GM12878 (cell line): ENCODE results near the gene HSPA1A. TPM values are rescaled to one million over a fixed set of nuclear protein-coding genes. Genes with fewer than 3 reads are reported as not detected.
A peak's percentile ranks its signal among the peaks of the same experiment; 100 is the strongest.

Source experiments
- ATAC-seq: fragments of 200-7000 bp; cut with Tn5 transposase; 3 replicates; pipeline ENCODE4 v1.9.1; 2020; ENCODE audit warnings: mild to moderate bottlenecking, moderate library complexity
- BruUV-seq: library from RNA; stranded (reverse); fragments of 400-500 nt; replicated peaks from 2 replicates; lab custom pipeline; 2021; lab: Mats Ljungman, UMichigan
- CTCF ChIA-PET: fragments of 300-600 bp; sonication (Branson Sonifier 250); formaldehyde crosslinking; extraction: SDS; loops from one replicate; lab custom pipeline; 2021; ENCODE audit warnings: inconsistent platforms; lab: Yijun Ruan, JAX
- POLR2A ChIA-PET: fragments of 350-600 bp; formaldehyde crosslinking; extraction: SDS; loops from one replicate; lab custom pipeline; 2021; ENCODE audit warnings: inconsistent platforms; lab: Charles Lee
- RAD21 ChIA-PET: fragments of 300-600 bp; sonication (Branson Sonifier 250); formaldehyde crosslinking; loops from one replicate; lab custom pipeline; 2023; ENCODE audit warnings: antibody characterized with exemption; ENCODE audit not compliant: unreplicated experiment; lab: Charles Lee
- SMC1A ChIA-PET: fragments of 300-600 bp; sonication (Branson Sonifier 250); formaldehyde crosslinking; loops from one replicate; lab custom pipeline; 2023; ENCODE audit not compliant: unreplicated experiment, uncharacterized antibody; lab: Charles Lee
- DNase-seq: peaks from one replicate; pipeline ENCODE4 v3.0.0-alpha.2; 2011; ENCODE audit warnings: low read depth, low spot score
- FAIRE-seq: peaks from 3 replicates; lab custom pipeline; 2011; peaks lifted over from hg19 to GRCh38; lab: Jason Lieb, UNC
- H2AFZ ChIP-seq: 2 replicates; pipeline ENCODE4 v1.6.0; 2011; ENCODE audit warnings: low read depth, low read length, control low read depth; ENCODE audit not compliant: control insufficient read depth
- H3K27ac ChIP-seq: 2 replicates; pipeline ENCODE4 v1.5.1; 2011; ENCODE audit warnings: control low read depth; ENCODE audit not compliant: control insufficient read depth, insufficient read depth
- H3K27me3 ChIP-seq, 2 experiments: replicated peaks in 1 of 2; 2 replicates each; pipeline versions ENCODE4 v1.6.0 to v1.6.1; 2011; ENCODE audit warnings: low read length in 1 of 2; ENCODE audit not compliant: control insufficient read depth in 2 of 2, insufficient read depth in 2 of 2
- H3K36me3 ChIP-seq, 2 experiments: 2 replicates each; pipeline ENCODE4 v1.5.1; 2011; ENCODE audit warnings: low read length in 1 of 2; ENCODE audit not compliant: control insufficient read depth in 2 of 2, insufficient read depth in 2 of 2
- H3K4me1 ChIP-seq: 2 replicates; pipeline ENCODE4 v1.6.1; 2011; ENCODE audit warnings: mild to moderate bottlenecking, low read length, moderate library complexity, mixed read lengths; ENCODE audit not compliant: control insufficient read depth, insufficient read depth
- H3K4me2 ChIP-seq: 2 replicates; pipeline ENCODE4 v1.6.0; 2011; ENCODE audit warnings: control low read depth; ENCODE audit not compliant: control insufficient read depth, insufficient read depth
- H3K4me3 ChIP-seq: fragments of 200-600 bp; sonication (generic); 2 replicates; pipeline ENCODE4 v1.5.1; 2016
- H3K79me2 ChIP-seq: 2 replicates; pipeline ENCODE4 v1.6.0; 2011; ENCODE audit warnings: low read length; ENCODE audit not compliant: control insufficient read depth, insufficient read depth
- H3K9ac ChIP-seq: 2 replicates; pipeline ENCODE4 v1.8.0; 2011; ENCODE audit warnings: low read length, control low read depth, mixed read lengths; ENCODE audit not compliant: control insufficient read depth, insufficient read depth
- H3K9me3 ChIP-seq: replicated peaks from 3 replicates; pipeline ENCODE4 v1.5.1; 2011; ENCODE audit warnings: mild to moderate bottlenecking, low read length; ENCODE audit not compliant: control insufficient read depth, insufficient read depth
- H4K20me1 ChIP-seq: 2 replicates; pipeline ENCODE4 v1.6.0; 2011; ENCODE audit not compliant: control insufficient read depth, insufficient read depth
- BCL11A ChIP-seq: IDR thresholded peaks from 2 replicates; pipeline ENCODE4 v1.6.1; 2011; ENCODE audit warnings: low read depth, low read length
- FOXK2 ChIP-seq: fragments of 450-650 bp; IDR thresholded peaks from 2 replicates; pipeline ENCODE4 v1.6.1; 2017; ENCODE audit warnings: mild to moderate bottlenecking, moderate library complexity
- MEF2B ChIP-seq: fragments of 450-650 bp; IDR thresholded peaks from 2 replicates; pipeline ENCODE4 v1.6.1; 2018; ENCODE audit warnings: mild to moderate bottlenecking, moderate library complexity; ENCODE audit not compliant: partially characterized antibody, poor library complexity, severe bottlenecking
- NBN ChIP-seq: fragments of 450-650 bp; IDR thresholded peaks from 2 replicates; pipeline ENCODE4 v1.6.1; 2016
- NFYB ChIP-seq: IDR thresholded peaks from 2 replicates; pipeline ENCODE4 v1.6.1; 2011; ENCODE audit warnings: low read depth, mild to moderate bottlenecking, low read length, improper control_type of control experiment, moderate library complexity; ENCODE audit not compliant: insufficient read depth
- PAX8 ChIP-seq: fragments of 450-650 bp; IDR thresholded peaks from 2 replicates; pipeline ENCODE4 v1.6.1; 2017; ENCODE audit warnings: mild to moderate bottlenecking, moderate library complexity
- POLR2A ChIP-seq: IDR thresholded peaks from 2 replicates; pipeline ENCODE4 v1.6.1; 2011; ENCODE audit warnings: low read depth, mild to moderate bottlenecking, low read length
- POU2F2 ChIP-seq: IDR thresholded peaks from 3 replicates; pipeline ENCODE4 v1.6.1; 2011; ENCODE audit warnings: low read depth, mild to moderate bottlenecking, low read length, borderline replicate concordance
- SIX5 ChIP-seq: IDR thresholded peaks from 2 replicates; pipeline ENCODE4 v1.6.1; 2011; ENCODE audit warnings: mild to moderate bottlenecking, low read depth, low read length, moderate library complexity; ENCODE audit not compliant: severe bottlenecking
- SUZ12 ChIP-seq: fragments of 200-600 bp; sonication (generic); IDR thresholded peaks from one replicate; pipeline ENCODE4 v1.6.1; 2018; ENCODE audit warnings: antibody characterized with exemption, mild to moderate bottlenecking; ENCODE audit not compliant: unreplicated experiment
- WGBS: methylation state at CpG from one replicate; pipeline ENCODE4 v1.1.6; 2016; ENCODE audit warnings: low lambda C conversion rate; ENCODE audit not compliant: insufficient replicate concordance, insufficient coverage; ENCODE audit errors: missing lambda C conversion rate; 5-methylcytosine and 5-hydroxymethylcytosine counted together
- in situ Hi-C: fragments of 300-500 bp; cut with MboI; formaldehyde crosslinking; loops from 9 replicates; pipeline ENCODE4 v1.14.3; 2018; ENCODE audit warnings: mixed read lengths
- intact Hi-C: fragments of 100-400 bp; cut with micrococcal nuclease; formaldehyde crosslinking; loops from one replicate; pipeline ENCODE4 v1.14.2; 2022; ENCODE audit not compliant: unreplicated experiment
- polyA plus RNA-seq, 11 experiments: library from polyadenylated mRNA; depleted of rRNA in 4 of 11; unstranded in 6 of 11; stranded (reverse) in 5 of 11; fragments of >200 nt; fragmentation: Nextera tagmentation in 4 of 11; fragmentation: Illumina TruSeq in 1 of 11; extraction: Ambion mirVana in 4 of 11; extraction: Trizol in 1 of 11; gene quantifications; 1 replicate in 1 of 11; 2 replicates in 10 of 11; pipeline versions ENCODE4 v1.2.1 to v1.2.3, GENCODE V29; 2011 to 2016; ENCODE audit warnings: inconsistent platforms in 2 of 11, missing spikeins in 2 of 11, low read depth in 1 of 11
- total RNA-seq, 4 experiments: library from RNA; depleted of rRNA in 3 of 4; stranded (reverse); fragments of >200 nt in 3 of 4; fragmentation: Illumina TruSeq in 1 of 4; extraction: Trizol in 1 of 4; gene quantifications; 2 replicates each; pipeline versions ENCODE4 v1.2.1 to v1.2.3, GENCODE V29; 2013 to 2021
- TF ChIP-seq, protein P1 (sequence below): fragments of 150-350 bp; IDR thresholded peaks from 2 replicates; pipeline ENCODE4 v1.6.1; 2014; ENCODE audit warnings: mild to moderate bottlenecking, low read depth, low read length
- TF ChIP-seq, protein P2 (sequence below): IDR thresholded peaks from 2 replicates; pipeline ENCODE4 v1.6.1; 2012; ENCODE audit warnings: low read depth, low read length, improper control_type of control experiment
- TF ChIP-seq, protein P3 (sequence below): fragments of 450-650 bp; IDR thresholded peaks from 2 replicates; pipeline ENCODE4 v1.6.1; 2018; ENCODE audit warnings: mild to moderate bottlenecking, low read depth, moderate library complexity; ENCODE audit not compliant: partially characterized antibody
- TF ChIP-seq, protein P4 (sequence below): fragments of 450-650 bp; IDR thresholded peaks from 2 replicates; pipeline ENCODE4 v1.6.1; 2017; ENCODE audit warnings: antibody characterized with exemption, mild to moderate bottlenecking, moderate library complexity

HSPA1A gene
- total and polyA plus RNA-seq, 10 of the 15 experiments (the other 5 are each of a cell fraction or from before 2014, with no cell fraction given) = 0.29 to 51.8 (median 17.5) TPM

DNA sequence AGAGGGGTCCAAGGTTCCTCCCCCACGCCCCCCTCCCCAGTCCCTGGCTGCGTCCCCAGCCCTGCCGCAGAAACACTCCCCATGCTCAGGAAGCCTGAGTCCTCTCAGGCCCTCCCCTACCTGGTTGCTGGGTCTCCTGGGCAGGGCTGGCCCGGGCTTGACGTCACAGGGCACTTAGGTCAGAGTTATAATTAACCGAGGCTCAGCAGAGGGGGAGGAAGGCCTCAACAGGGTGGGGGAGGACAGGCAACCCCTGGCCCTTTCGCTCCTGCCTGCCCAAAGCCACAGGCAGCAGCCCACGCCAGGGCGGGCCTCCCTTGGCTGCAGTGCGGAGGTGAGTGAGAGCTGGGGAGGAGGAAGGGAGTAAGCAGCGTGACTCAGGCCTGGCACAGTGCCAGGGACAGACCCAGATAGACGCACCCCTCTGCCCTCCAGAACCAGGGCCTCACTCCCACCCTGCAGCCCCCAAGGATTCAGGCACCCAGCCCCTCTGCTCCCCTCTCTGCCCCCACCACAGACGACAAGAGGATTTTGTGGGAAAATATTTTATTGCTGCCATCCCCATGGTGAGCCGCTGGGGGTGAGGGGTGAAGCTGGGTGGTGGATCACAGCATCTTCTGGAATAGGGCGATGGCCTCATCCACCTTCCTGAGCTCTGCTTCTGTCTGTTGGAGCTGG, 38.2 kb upstream of the HSPA1A start, which contains the start of gene VWA7:
TSS of gene VWA7 (minus strand) at position 340 of the 678 bp plus-strand sequence. CDS start 549 bp downstream, outside the sequence.
- Histone ChIP-seq H3K4me2 (peak within 1 kb of the TSS; percentile 62), H3K9me3 (no peaks in the 10 kb centered on the region), H3K36me3 (peaks cover 0 to 34% of the 10 kb centered on the region in 2 experiments; a peak in 3 of 4 replicates), H4K20me1 (no peaks in the 10 kb centered on the region), H2AFZ (no peak within 1 kb of the TSS; the same call in 1 of the 2 replicates), H3K9ac (0 out of 2 replicates have a peak within 1 kb of the TSS, but pooled peaks have one; percentile 15), H3K27me3 (no peaks in the 10 kb centered on the region), H3K27ac (peak within 1 kb of the TSS; percentile 37; the same call in 1 of the 2 replicates), H3K4me3 (no peak within 1 kb of the TSS), H3K4me1 (peaks cover 18% of the 10 kb centered on the region), H3K79me2 (no peaks in the 10 kb centered on the region)
- DNase-seq (peak; percentile 70), ATAC-seq (peak; percentile 95), FAIRE-seq (peak; percentile 94)
- in situ Hi-C loops (no loop called here), intact Hi-C loops (loop anchor here (1.0 to 10.0 kb wide), 2 partner anchors 12 to 48 kb away; partner anchors contain the start of gene HSPA1B)
- RAD21 ChIA-PET = interaction anchor here (0.8 to 2.1 kb wide), 4 partner anchors 14 to 53 kb away, joined by 3 to 8 read pairs (median 6); partner anchors contain the start of gene VARS1
- 12% methylated on average over 15 of the region's 15 CpGs for WGBS
- POLR2A ChIA-PET = interaction anchor here (1.0 to 3.2 kb wide), 10 partner anchors 10 to 113 kb away, joined by 3 to 12 read pairs (median 6); partner anchors contain the start of genes HSPA1A, HSPA1L, LSM2 and VARS1
- SMC1A ChIA-PET = interaction anchor here (1.1 to 1.2 kb wide), 4 partner anchors 9 to 82 kb away, joined by 3 to 6 read pairs (median 4); partner anchors contain the start of gene VARS1
- CTCF ChIA-PET = interaction anchor here (1.9 to 4.1 kb wide), 3 partner anchors 12 to 18 kb away, joined by 6 to 12 read pairs (median 8); partner anchors contain the start of gene VARS1
- no TSS peak for BruUV-seq
- TF ChIP-seq FOXK2 (peak; percentile 63; the same call in 1 of the 2 replicates), MEF2B (peak; percentile 72), SUZ12 (no peak), SIX5 (no peak), NBN (peak; percentile 95), POU2F2 (peak; percentile 46; the same call in 1 of the 3 replicates), BCL11A (peak; percentile 72), PAX8 (no peak), POLR2A (peak; percentile 72), NFYB (no peak)
- TF ChIP-seq, protein P1, sequence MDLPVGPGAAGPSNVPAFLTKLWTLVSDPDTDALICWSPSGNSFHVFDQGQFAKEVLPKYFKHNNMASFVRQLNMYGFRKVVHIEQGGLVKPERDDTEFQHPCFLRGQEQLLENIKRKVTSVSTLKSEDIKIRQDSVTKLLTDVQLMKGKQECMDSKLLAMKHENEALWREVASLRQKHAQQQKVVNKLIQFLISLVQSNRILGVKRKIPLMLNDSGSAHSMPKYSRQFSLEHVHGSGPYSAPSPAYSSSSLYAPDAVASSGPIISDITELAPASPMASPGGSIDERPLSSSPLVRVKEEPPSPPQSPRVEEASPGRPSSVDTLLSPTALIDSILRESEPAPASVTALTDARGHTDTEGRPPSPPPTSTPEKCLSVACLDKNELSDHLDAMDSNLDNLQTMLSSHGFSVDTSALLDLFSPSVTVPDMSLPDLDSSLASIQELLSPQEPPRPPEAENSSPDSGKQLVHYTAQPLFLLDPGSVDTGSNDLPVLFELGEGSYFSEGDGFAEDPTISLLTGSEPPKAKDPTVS = no peak
- TF ChIP-seq, protein P2, sequence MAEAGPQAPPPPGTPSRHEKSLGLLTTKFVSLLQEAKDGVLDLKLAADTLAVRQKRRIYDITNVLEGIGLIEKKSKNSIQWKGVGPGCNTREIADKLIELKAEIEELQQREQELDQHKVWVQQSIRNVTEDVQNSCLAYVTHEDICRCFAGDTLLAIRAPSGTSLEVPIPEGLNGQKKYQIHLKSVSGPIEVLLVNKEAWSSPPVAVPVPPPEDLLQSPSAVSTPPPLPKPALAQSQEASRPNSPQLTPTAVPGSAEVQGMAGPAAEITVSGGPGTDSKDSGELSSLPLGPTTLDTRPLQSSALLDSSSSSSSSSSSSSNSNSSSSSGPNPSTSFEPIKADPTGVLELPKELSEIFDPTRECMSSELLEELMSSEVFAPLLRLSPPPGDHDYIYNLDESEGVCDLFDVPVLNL = no peak
- TF ChIP-seq, protein P3, sequence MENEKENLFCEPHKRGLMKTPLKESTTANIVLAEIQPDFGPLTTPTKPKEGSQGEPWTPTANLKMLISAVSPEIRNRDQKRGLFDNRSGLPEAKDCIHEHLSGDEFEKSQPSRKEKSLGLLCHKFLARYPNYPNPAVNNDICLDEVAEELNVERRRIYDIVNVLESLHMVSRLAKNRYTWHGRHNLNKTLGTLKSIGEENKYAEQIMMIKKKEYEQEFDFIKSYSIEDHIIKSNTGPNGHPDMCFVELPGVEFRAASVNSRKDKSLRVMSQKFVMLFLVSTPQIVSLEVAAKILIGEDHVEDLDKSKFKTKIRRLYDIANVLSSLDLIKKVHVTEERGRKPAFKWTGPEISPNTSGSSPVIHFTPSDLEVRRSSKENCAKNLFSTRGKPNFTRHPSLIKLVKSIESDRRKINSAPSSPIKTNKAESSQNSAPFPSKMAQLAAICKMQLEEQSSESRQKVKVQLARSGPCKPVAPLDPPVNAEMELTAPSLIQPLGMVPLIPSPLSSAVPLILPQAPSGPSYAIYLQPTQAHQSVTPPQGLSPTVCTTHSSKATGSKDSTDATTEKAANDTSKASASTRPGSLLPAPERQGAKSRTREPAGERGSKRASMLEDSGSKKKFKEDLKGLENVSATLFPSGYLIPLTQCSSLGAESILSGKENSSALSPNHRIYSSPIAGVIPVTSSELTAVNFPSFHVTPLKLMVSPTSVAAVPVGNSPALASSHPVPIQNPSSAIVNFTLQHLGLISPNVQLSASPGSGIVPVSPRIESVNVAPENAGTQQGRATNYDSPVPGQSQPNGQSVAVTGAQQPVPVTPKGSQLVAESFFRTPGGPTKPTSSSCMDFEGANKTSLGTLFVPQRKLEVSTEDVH = no peak
- TF ChIP-seq, protein P4, sequence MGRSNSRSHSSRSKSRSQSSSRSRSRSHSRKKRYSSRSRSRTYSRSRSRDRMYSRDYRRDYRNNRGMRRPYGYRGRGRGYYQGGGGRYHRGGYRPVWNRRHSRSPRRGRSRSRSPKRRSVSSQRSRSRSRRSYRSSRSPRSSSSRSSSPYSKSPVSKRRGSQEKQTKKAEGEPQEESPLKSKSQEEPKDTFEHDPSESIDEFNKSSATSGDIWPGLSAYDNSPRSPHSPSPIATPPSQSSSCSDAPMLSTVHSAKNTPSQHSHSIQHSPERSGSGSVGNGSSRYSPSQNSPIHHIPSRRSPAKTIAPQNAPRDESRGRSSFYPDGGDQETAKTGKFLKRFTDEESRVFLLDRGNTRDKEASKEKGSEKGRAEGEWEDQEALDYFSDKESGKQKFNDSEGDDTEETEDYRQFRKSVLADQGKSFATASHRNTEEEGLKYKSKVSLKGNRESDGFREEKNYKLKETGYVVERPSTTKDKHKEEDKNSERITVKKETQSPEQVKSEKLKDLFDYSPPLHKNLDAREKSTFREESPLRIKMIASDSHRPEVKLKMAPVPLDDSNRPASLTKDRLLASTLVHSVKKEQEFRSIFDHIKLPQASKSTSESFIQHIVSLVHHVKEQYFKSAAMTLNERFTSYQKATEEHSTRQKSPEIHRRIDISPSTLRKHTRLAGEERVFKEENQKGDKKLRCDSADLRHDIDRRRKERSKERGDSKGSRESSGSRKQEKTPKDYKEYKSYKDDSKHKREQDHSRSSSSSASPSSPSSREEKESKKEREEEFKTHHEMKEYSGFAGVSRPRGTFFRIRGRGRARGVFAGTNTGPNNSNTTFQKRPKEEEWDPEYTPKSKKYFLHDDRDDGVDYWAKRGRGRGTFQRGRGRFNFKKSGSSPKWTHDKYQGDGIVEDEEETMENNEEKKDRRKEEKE = no peak
